CD4-positive, alpha-beta T cell (primary cell): ENCODE results near the gene RPS6KA2. TPM values are rescaled to one million over a fixed set of nuclear protein-coding genes. Genes with fewer than 3 reads are reported as not detected.
"Not testable (repeated sequence)": the region's sequence is repeated elsewhere in the genome, so short reads cannot be mapped to it uniquely, and the experiment has no call there.

Experiments used
- ATAC-seq: fragments of 200-7000 bp; cut with Tn5 transposase; one replicate; pipeline ENCODE4 v1.10.0; 2022; ENCODE audit warnings: mild to moderate bottlenecking; ENCODE audit not compliant: poor library complexity
- CTCF ChIA-PET: fragments of 350-600 bp; sonication (Branson Sonifier 250); formaldehyde crosslinking; loops from one replicate; lab custom pipeline; 2021; ENCODE audit warnings: antibody characterized with exemption, inconsistent platforms; lab: Charles Lee
- POLR2A ChIA-PET: fragments of 350-600 bp; sonication (Branson Sonifier 250); formaldehyde crosslinking; loops from one replicate; lab custom pipeline; 2021; ENCODE audit warnings: antibody characterized with exemption, inconsistent platforms; lab: Charles Lee
- DNase-seq, 14 experiments: peaks; one replicate each; pipeline ENCODE4 v3.0.0-alpha.2; 2013 to 2020; ENCODE audit warnings: mixed read lengths in 2 of 14
- H3K27ac ChIP-seq, 2 donors: one replicate each; pipeline versions ENCODE4 v1.5.1 to v1.7.0; 2013; ENCODE audit warnings: low read length in 2 of 2, low read depth in 1 of 2, mild to moderate bottlenecking in 1 of 2
- H3K27me3 ChIP-seq, 2 experiments: 1 replicate in 1 of 2; 2 replicates in 1 of 2; pipeline versions ENCODE4 v1.6.1 to v1.7.0; 2013; ENCODE audit warnings: low read length in 2 of 2, control low read depth in 1 of 2, mild to moderate bottlenecking in 1 of 2, moderate library complexity in 1 of 2; ENCODE audit not compliant: insufficient read depth in 2 of 2, control insufficient read depth in 1 of 2
- H3K36me3 ChIP-seq: one replicate; pipeline ENCODE4 v1.6.1; 2013; ENCODE audit warnings: low read length, control low read depth; ENCODE audit not compliant: insufficient read depth
- H3K4me1 ChIP-seq: one replicate; pipeline ENCODE4 v1.6.1; 2013; ENCODE audit warnings: low read length, control low read depth; ENCODE audit not compliant: insufficient read depth
- H3K4me3 ChIP-seq: one replicate; pipeline ENCODE4 v1.5.1; 2013; ENCODE audit warnings: mild to moderate bottlenecking, low read length, moderate library complexity
- H3K9me3 ChIP-seq, 2 experiments: 1 replicate in 1 of 2; 2 replicates in 1 of 2; pipeline versions ENCODE4 v1.6.1 to v1.7.0; 2013; ENCODE audit warnings: low read length in 2 of 2, mild to moderate bottlenecking in 2 of 2, control low read depth in 1 of 2, moderate library complexity in 1 of 2; ENCODE audit not compliant: control insufficient read depth in 1 of 2, insufficient read depth in 1 of 2
- H3K27ac Mint-ChIP-seq: one replicate; pipeline ENCODE4 v1.8.0; 2020; ENCODE audit warnings: mixed read lengths
- H3K27me3 Mint-ChIP-seq: one replicate; pipeline ENCODE4 v1.8.0; 2021; ENCODE audit warnings: mixed read lengths
- H3K36me3 Mint-ChIP-seq: one replicate; pipeline ENCODE4 v1.8.0; 2021; ENCODE audit warnings: low read depth, mixed read lengths
- H3K4me1 Mint-ChIP-seq: one replicate; pipeline ENCODE4 v1.8.0; 2021; ENCODE audit warnings: low read depth, mixed read lengths
- H3K4me3 Mint-ChIP-seq: one replicate; pipeline ENCODE4 v1.8.0; 2020; ENCODE audit warnings: mild to moderate bottlenecking, mixed read lengths
- H3K9me3 Mint-ChIP-seq: one replicate; pipeline ENCODE4 v1.8.0; 2020; ENCODE audit warnings: mixed read lengths
- intact Hi-C, 2 experiments: fragments of 100-400 bp; cut with DNase I in 1 of 2; cut with micrococcal nuclease in 1 of 2; formaldehyde crosslinking; loops; one replicate each; pipeline versions ENCODE4 v1.15.1 to v1.9.0; 2023 to 2025; cut with DNase I, micrococcal nuclease
- total RNA-seq, 174 experiments: library from RNA in 2 of 174; stranded (reverse) in 2 of 174; gene quantifications; one replicate each; pipeline ENCODE4 v1.2.3 and lab custom pipeline; 2021 to 2026
- TF ChIP-seq, protein P1 (sequence below): fragments of 200-600 bp; IDR thresholded peaks from one replicate; pipeline ENCODE4 v1.8.0; 2022; ENCODE audit warnings: antibody characterized with exemption, mild to moderate bottlenecking

The RPS6KA2 gene
- total RNA-seq, 2 experiments from 2014 or later, result 5.6 to 6.2 TPM

DNA sequence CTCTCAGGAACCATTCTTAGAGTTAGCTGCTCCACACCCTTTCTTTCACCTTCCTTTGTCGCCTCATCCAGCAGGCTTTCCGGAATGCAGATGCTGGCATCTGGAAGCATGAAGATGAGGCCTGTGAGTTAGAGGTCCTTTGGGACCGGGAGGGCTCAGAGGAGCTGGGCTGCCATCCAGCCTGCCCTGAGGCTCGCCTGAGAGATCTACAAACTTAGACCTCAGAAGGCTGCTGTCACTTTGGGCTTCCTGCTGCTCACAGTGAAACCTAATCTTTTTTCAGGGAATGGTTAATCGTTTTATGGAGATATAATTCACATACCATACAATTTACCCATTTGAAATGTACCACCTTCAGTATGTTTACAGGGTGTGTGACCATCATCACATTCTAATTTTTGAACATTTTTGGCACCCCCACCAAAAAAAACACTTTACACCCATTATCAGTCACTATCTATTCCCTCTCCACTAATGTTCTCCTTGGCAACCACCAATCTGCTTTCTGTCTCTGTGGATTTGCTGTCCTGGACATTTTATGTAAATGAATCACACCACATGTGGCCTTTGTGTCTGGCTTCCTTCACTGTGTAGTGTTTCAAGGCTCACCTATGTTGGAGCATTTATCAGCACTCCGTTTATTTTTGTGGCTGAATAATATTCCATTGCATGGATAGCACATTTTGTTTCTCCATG lies 224.3 kb downstream of the RPS6KA2 start:
- no peak for ATAC-seq
- no peaks in the 10 kb centered on the region for H3K4me1 Mint-ChIP-seq
- POLR2A ChIA-PET, result interaction anchor here (1.4 to 1.7 kb wide), 2 partner anchors 17 to 85 kb away, joined by 4 to 6 read pairs; no protein-coding TSS in a partner anchor

GRCh38 chr6:166400649-166401250 lies 226.3 kb downstream of the RPS6KA2 start:
- H3K27ac Mint-ChIP-seq, H3K9me3 ChIP-seq, H3K9me3 Mint-ChIP-seq, H3K36me3 ChIP-seq, H3K4me3 Mint-ChIP-seq, H3K4me1 ChIP-seq, H3K4me1 Mint-ChIP-seq, H3K4me3 ChIP-seq, H3K27ac ChIP-seq, H3K27me3 Mint-ChIP-seq, H3K36me3 Mint-ChIP-seq, H3K27me3 ChIP-seq: not testable (repeated sequence)
- ChIA-PET POLR2A (interaction anchor here (1.1 to 1.3 kb wide), 3 partner anchors 10 to 19 kb away, joined by 3 to 10 read pairs (median 5); no protein-coding TSS in a partner anchor), CTCF (interaction anchor here (0.6 to 3.6 kb wide), 23 partner anchors 9 to 734 kb away, joined by 3 to 21 read pairs (median 5); no protein-coding TSS in a partner anchor)
- TF ChIP-seq, protein P1, sequence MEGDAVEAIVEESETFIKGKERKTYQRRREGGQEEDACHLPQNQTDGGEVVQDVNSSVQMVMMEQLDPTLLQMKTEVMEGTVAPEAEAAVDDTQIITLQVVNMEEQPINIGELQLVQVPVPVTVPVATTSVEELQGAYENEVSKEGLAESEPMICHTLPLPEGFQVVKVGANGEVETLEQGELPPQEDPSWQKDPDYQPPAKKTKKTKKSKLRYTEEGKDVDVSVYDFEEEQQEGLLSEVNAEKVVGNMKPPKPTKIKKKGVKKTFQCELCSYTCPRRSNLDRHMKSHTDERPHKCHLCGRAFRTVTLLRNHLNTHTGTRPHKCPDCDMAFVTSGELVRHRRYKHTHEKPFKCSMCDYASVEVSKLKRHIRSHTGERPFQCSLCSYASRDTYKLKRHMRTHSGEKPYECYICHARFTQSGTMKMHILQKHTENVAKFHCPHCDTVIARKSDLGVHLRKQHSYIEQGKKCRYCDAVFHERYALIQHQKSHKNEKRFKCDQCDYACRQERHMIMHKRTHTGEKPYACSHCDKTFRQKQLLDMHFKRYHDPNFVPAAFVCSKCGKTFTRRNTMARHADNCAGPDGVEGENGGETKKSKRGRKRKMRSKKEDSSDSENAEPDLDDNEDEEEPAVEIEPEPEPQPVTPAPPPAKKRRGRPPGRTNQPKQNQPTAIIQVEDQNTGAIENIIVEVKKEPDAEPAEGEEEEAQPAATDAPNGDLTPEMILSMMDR, result peak; percentile 72
- ATAC-seq, result peak; percentile 90
- intact Hi-C loops, result loop anchor here (1.0 to 10.0 kb wide), 3 partner anchors 87 to 516 kb away; no protein-coding TSS in a partner anchor
- DNase-seq, result peak in 12 of 14 experiments; percentile 36 to 84 (median 52)

More for the DNA sequence above, 224.3 kb downstream of the RPS6KA2 start:
- Histone ChIP-seq H3K27me3 (no peaks in the 10 kb centered on the region), H3K4me3 (no peak overlapping the region), H3K27ac (no peak overlapping the region), H3K36me3 (no peaks in the 10 kb centered on the region), H3K9me3 (peaks cover 0 to 2% of the 10 kb centered on the region in 2 experiments), H3K4me1 (peaks cover 8% of the 10 kb centered on the region)
- CTCF ChIA-PET, result no interaction called here
- TF ChIP-seq, protein P1, result no peak
- H3K4me3 Mint-ChIP-seq, result no peak overlapping the region
- intact Hi-C loops, result loop anchor here in 1 of 2 experiments (10.0 kb wide), 1 partner anchor 518 kb away; no protein-coding TSS in a partner anchor
- no peaks in the 10 kb centered on the region for H3K9me3 Mint-ChIP-seq
- H3K27me3 Mint-ChIP-seq, result no peaks in the 10 kb centered on the region
- DNase-seq, result no peak
- H3K27ac Mint-ChIP-seq, result no peak overlapping the region
- no peaks in the 10 kb centered on the region for H3K36me3 Mint-ChIP-seq

- H3K9me3 ChIP-seq, result peaks cover 0 to 5% of the 10 kb centered on the region in 2 experiments
- H3K27ac Mint-ChIP-seq, result no peak overlapping the region
- ChIA-PET CTCF (interaction anchor here (0.6 to 3.6 kb wide), 22 partner anchors 8 to 733 kb away, joined by 3 to 21 read pairs (median 5); no protein-coding TSS in a partner anchor), POLR2A (interaction anchor here (1.1 to 1.3 kb wide), 3 partner anchors 11 to 18 kb away, joined by 3 to 10 read pairs (median 5); no protein-coding TSS in a partner anchor)
- H3K27me3 ChIP-seq, result no peaks in the 10 kb centered on the region
- no peak for DNase-seq
- H3K27ac ChIP-seq, result no peak overlapping the region
- no peaks in the 10 kb centered on the region for H3K9me3 Mint-ChIP-seq
- ATAC-seq, result no peak
- no peak overlapping the region for H3K4me3 Mint-ChIP-seq
- peaks cover 8% of the 10 kb centered on the region for H3K4me1 ChIP-seq
- H3K36me3 Mint-ChIP-seq, result no peaks in the 10 kb centered on the region
- no peak overlapping the region for H3K4me3 ChIP-seq
- H3K36me3 ChIP-seq, result no peaks in the 10 kb centered on the region
- TF ChIP-seq, protein P1, result no peak
- H3K4me1 Mint-ChIP-seq, result no peaks in the 10 kb centered on the region
- intact Hi-C loops, result loop anchor here (1.0 to 10.0 kb wide), 3 partner anchors 87 to 515 kb away; no protein-coding TSS in a partner anchor
- peaks cover 3% of the 10 kb centered on the region for H3K27me3 Mint-ChIP-seq
These were observed 226.9 kb downstream of the RPS6KA2 start for GRCh38 chr6:166400181-166400580.
